Left lung (tissue), 10 donors: ENCODE data around the gene MMP21. TPM values are rescaled to one million over a fixed set of nuclear protein-coding genes. Genes with fewer than 3 reads are reported as not detected.

Experiments
- ATAC-seq: fragments of 200-7000 bp; cut with Tn5 transposase; one replicate; pipeline ENCODE4 v1.9.1; 2020; ENCODE audit warnings: moderate library complexity
- DNase-seq, 4 donors: peaks; one replicate each; pipeline ENCODE4 v3.0.0-alpha.2; 2013 to 2020
- H3K27ac ChIP-seq, 2 donors: fragments of 200-600 bp; sonication (generic) in 1 of 2; one replicate each; pipeline versions ENCODE4 v1.5.0 to v1.8.0; 2020 to 2021
- H3K27me3 ChIP-seq, 2 donors: fragments of 200-600 bp; sonication (generic) in 1 of 2; one replicate each; pipeline versions ENCODE4 v1.5.0 to v1.8.0; 2020 to 2021
- H3K36me3 ChIP-seq, 2 donors: fragments of 200-600 bp; sonication (generic) in 1 of 2; one replicate each; pipeline versions ENCODE4 v1.5.0 to v1.8.0; 2020 to 2021
- H3K4me1 ChIP-seq, 2 donors: fragments of 200-600 bp; one replicate each; pipeline ENCODE4 v1.8.0; 2021
- H3K4me3 ChIP-seq, 2 donors: fragments of 200-600 bp; sonication (generic) in 1 of 2; one replicate each; pipeline versions ENCODE4 v1.5.0 to v1.8.0; 2020 to 2021; ENCODE audit warnings: mild to moderate bottlenecking in 1 of 2
- H3K9me3 ChIP-seq, 2 donors: fragments of 200-600 bp; sonication (generic) in 1 of 2; one replicate each; pipeline versions ENCODE4 v1.5.0 to v1.8.0; 2020 to 2021
- CTCF ChIP-seq, 2 donors: fragments of 200-600 bp; sonication (generic) in 1 of 2; IDR thresholded peaks; one replicate each; pipeline versions ENCODE4 v1.5.0 to v1.8.0; 2021; ENCODE audit warnings: antibody characterized with exemption in 2 of 2
- intact Hi-C, 2 donors: fragments of 100-400 bp; cut with DNase I; formaldehyde crosslinking; loops; one replicate each; pipeline versions ENCODE4 v1.11.2 to v1.14.2; 2022
- polyA plus RNA-seq, 6 donors: library from polyadenylated mRNA; unstranded; fragments of 120-200 nt; gene quantifications; one replicate each; pipeline ENCODE4 v1.2.1, GENCODE V29; 2013; ENCODE audit not compliant: insufficient read length in 6 of 6
- total RNA-seq, 2 donors: library from RNA; stranded (reverse); fragmentation: NEBNext Ultra II Directional; extraction: Animal tissue kit (Norgen Biotek cat#: 25700); gene quantifications; one replicate each; pipeline ENCODE4 v1.2.1, GENCODE V29; 2021
- donor health status: DM: no; HTN: yes; CAD: no.
- donor health status: DM: no; HTN: no; CAD: no.

MMP21 gene
- total and polyA plus RNA-seq, 8 donors = 0.13 to 1.2 (median 0.70) TPM

GRCh38 chr10:125778556-125778955, 2.9 kb upstream of the MMP21 start:
- DNase-seq (no peak), ATAC-seq (no peak)
- no peaks in the 10 kb centered on the region for H3K4me1 ChIP-seq
- peaks cover 0 to 19% of the 10 kb centered on the region in 2 donors for H3K27me3 ChIP-seq
- intact Hi-C loops = no loop called here
- no peaks in the 10 kb centered on the region for H3K36me3 ChIP-seq
- no peak overlapping the region for H3K27ac ChIP-seq
- TF ChIP-seq CTCF (IDR thresholded peaks at IDR 0.05) = no peak
- no peak overlapping the region for H3K4me3 ChIP-seq
- H3K9me3 ChIP-seq = no peaks in the 10 kb centered on the region

- Histone ChIP-seq H3K4me3 (no peak overlapping the region), H3K4me1 (no peaks in the 10 kb centered on the region), H3K36me3 (no peaks in the 10 kb centered on the region), H3K27ac (no peak overlapping the region), H3K27me3 (peaks cover 0 to 24% of the 10 kb centered on the region in 2 donors), H3K9me3 (no peaks in the 10 kb centered on the region)
- peak in 1 of 4 donors; percentile 50 for DNase-seq
- intact Hi-C loops = no loop called here
- ATAC-seq = no peak
- no peak for TF ChIP-seq CTCF (IDR thresholded peaks at IDR 0.05)
These were observed 2.2 kb upstream of the MMP21 start for GRCh38 chr10:125777806-125778205.

- ATAC-seq (no peak), DNase-seq (peak in 1 of 4 donors; percentile 79)
- TF ChIP-seq CTCF (IDR thresholded peaks at IDR 0.05) = no peak
These were observed 935 bp downstream of the MMP21 start for GRCh38 chr10:125774581-125775191.

GRCh38 chr10:125773687-125774543, 1.7 kb downstream of the MMP21 start:
- DNase-seq = peak in 1 of 4 donors; percentile 66
- peaks cover 0 to 24% of the 10 kb centered on the region in 2 donors for H3K27me3 ChIP-seq
- ATAC-seq = no peak
- no peak for TF ChIP-seq CTCF (IDR thresholded peaks at IDR 0.05)
- intact Hi-C loops = no loop called here
- H3K4me3 ChIP-seq = peak overlapping the region in 1 of 2 donors; percentile 1
- H3K9me3 ChIP-seq = no peaks in the 10 kb centered on the region
- H3K36me3 ChIP-seq = no peaks in the 10 kb centered on the region
- H3K27ac ChIP-seq = no peak overlapping the region
- H3K4me1 ChIP-seq = no peaks in the 10 kb centered on the region

More at GRCh38 chr10:125774581-125775191, 935 bp downstream of the MMP21 start:
- Histone ChIP-seq H3K4me3 (no peak overlapping the region), H3K27me3 (peaks cover 0 to 24% of the 10 kb centered on the region in 2 donors), H3K27ac (no peak overlapping the region), H3K9me3 (no peaks in the 10 kb centered on the region), H3K36me3 (no peaks in the 10 kb centered on the region), H3K4me1 (no peaks in the 10 kb centered on the region)
- intact Hi-C loops = no loop called here

GRCh38 chr10:125772864-125773180, 2.8 kb downstream of the MMP21 start:
- TF ChIP-seq CTCF (IDR thresholded peaks at IDR 0.05) = no peak
- intact Hi-C loops = no loop called here
- no peaks in the 10 kb centered on the region for H3K9me3 ChIP-seq
- H3K4me3 ChIP-seq = no peak overlapping the region
- DNase-seq (peak in 1 of 4 donors; percentile 57), ATAC-seq (no peak)
- no peaks in the 10 kb centered on the region for H3K36me3 ChIP-seq
- peaks cover 0 to 24% of the 10 kb centered on the region in 2 donors for H3K27me3 ChIP-seq
- no peak overlapping the region for H3K27ac ChIP-seq
- H3K4me1 ChIP-seq = no peaks in the 10 kb centered on the region
